Thoracic aorta (tissue), 2 donors: ENCODE data around the gene GABBR2. TPM values are rescaled to one million over a fixed set of nuclear protein-coding genes. Genes with fewer than 3 reads are reported as not detected.

ENCODE experiments used
- ATAC-seq: fragments of 150-250 bp; one replicate; pipeline ENCODE4 v1.8.0; 2017; ENCODE audit warnings: low read depth; ENCODE audit not compliant: insufficient number of reproducible peaks, low FRiP score
- DNase-seq: peaks from one replicate; pipeline ENCODE4 v3.0.0-alpha.2; 2020; ENCODE audit warnings: low spot score
- H3K27ac ChIP-seq, 2 donors: fragments of 200-600 bp; sonication (generic); 1 replicate in 1 of 2; 2 replicates in 1 of 2; pipeline ENCODE4 v1.5.1; 2016; ENCODE audit warnings: mild to moderate bottlenecking in 2 of 2, moderate library complexity in 2 of 2
- H3K27me3 ChIP-seq: fragments of 200-600 bp; sonication (generic); replicated peaks from 2 replicates; pipeline ENCODE4 v1.6.0; 2016; ENCODE audit warnings: mild to moderate bottlenecking; ENCODE audit not compliant: insufficient read depth
- H3K36me3 ChIP-seq: fragments of 200-600 bp; sonication (generic); one replicate; pipeline ENCODE4 v1.5.1; 2016
- H3K4me1 ChIP-seq, 2 donors: fragments of 200-600 bp; sonication (generic); 1 replicate in 1 of 2; 2 replicates in 1 of 2; pipeline versions ENCODE4 v1.5.1 to v1.6.0; 2016; ENCODE audit warnings: low read depth in 2 of 2, mild to moderate bottlenecking in 1 of 2; ENCODE audit not compliant: control insufficient read depth in 1 of 2
- H3K4me3 ChIP-seq: fragments of 200-600 bp; sonication (generic); 2 replicates; pipeline ENCODE4 v1.5.1; 2016; ENCODE audit warnings: mild to moderate bottlenecking
- H3K9me3 ChIP-seq: fragments of 200-600 bp; sonication (generic); 2 replicates; pipeline ENCODE4 v1.5.1; 2016
- total RNA-seq, 2 donors: library from RNA; depleted of rRNA; stranded (reverse); fragments of >200 nt; gene quantifications; one replicate each; pipeline versions ENCODE4 v1.1.0 to v1.2.3, GENCODE V29; 2016
- TF ChIP-seq, protein P1 (sequence below): fragments of 200-600 bp; sonication (generic); IDR thresholded peaks from one replicate; pipeline ENCODE4 v1.5.1; 2019; ENCODE audit warnings: antibody characterized with exemption

GABBR2 gene
- total RNA-seq, 2 donors from 2014 or later = not detected

DNA sequence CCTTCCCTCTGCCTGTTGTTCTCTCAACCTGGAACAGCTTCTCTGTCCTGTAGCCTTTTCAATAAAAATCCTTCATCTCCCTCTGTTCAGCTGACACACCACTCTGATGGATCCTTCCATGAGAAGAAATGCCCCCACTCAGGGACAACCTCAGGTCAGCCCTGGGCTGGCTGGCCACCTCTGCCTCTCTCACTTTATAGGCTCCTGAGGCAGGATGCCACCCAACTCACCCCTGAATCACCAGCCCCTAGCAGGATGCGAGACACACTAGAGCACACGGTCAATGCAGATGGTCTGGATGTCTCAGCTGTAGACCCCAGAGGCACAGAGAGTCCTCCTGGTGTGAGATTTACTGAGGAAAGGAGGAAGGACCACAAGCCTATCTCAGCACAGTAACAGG, 93.8 kb downstream of the GABBR2 start:
- H3K27ac ChIP-seq = no peak overlapping the region
- no peaks in the 10 kb centered on the region for H3K9me3 ChIP-seq
- H3K4me3 ChIP-seq = no peak overlapping the region
- DNase-seq (no peak), ATAC-seq (no peak)
- H3K36me3 ChIP-seq = no peaks in the 10 kb centered on the region
- TF ChIP-seq, protein P1, sequence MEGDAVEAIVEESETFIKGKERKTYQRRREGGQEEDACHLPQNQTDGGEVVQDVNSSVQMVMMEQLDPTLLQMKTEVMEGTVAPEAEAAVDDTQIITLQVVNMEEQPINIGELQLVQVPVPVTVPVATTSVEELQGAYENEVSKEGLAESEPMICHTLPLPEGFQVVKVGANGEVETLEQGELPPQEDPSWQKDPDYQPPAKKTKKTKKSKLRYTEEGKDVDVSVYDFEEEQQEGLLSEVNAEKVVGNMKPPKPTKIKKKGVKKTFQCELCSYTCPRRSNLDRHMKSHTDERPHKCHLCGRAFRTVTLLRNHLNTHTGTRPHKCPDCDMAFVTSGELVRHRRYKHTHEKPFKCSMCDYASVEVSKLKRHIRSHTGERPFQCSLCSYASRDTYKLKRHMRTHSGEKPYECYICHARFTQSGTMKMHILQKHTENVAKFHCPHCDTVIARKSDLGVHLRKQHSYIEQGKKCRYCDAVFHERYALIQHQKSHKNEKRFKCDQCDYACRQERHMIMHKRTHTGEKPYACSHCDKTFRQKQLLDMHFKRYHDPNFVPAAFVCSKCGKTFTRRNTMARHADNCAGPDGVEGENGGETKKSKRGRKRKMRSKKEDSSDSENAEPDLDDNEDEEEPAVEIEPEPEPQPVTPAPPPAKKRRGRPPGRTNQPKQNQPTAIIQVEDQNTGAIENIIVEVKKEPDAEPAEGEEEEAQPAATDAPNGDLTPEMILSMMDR = no peak
- H3K27me3 ChIP-seq = no peaks in the 10 kb centered on the region
- no peaks in the 10 kb centered on the region for H3K4me1 ChIP-seq

DNA sequence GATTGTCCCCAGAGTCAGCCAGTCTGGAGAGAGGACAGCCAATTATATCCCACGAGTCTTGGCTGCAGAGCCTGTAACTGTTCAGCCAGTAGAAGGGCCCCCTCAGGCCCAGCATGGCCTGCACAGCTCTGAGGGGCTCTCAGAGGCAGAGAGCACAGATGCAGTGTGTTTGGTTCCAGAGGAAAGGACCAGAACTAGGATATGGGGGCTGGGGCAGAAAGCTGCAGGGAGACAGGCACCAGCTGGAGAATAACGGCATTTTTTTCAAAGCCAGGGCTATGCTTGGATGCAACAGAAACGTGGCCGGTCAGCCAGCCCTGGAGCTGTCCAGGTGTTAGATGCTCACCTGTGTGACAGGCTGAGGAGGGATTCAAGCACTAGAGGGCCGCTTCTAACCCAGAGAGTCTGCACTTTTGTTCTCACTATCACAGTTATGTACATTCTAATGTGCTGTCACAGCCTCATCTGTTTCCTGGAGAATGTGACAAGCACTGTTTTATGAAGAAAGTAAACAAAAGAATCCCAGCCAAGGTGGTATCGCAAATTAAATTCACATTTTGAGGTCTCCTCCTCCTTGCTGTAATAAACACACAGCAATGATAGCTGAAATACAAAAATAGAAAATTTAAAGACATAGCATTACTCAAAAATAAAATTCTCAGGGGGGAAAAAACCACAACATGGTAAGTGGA, 96.5 kb downstream of the GABBR2 start:
- no peak for DNase-seq
- Histone ChIP-seq H3K27me3 (no peaks in the 10 kb centered on the region), H3K9me3 (no peaks in the 10 kb centered on the region), H3K4me3 (no peak overlapping the region), H3K4me1 (no peaks in the 10 kb centered on the region), H3K36me3 (no peaks in the 10 kb centered on the region), H3K27ac (no peak overlapping the region)
- ATAC-seq = no peak
- TF ChIP-seq, protein P1 = no peak

DNA sequence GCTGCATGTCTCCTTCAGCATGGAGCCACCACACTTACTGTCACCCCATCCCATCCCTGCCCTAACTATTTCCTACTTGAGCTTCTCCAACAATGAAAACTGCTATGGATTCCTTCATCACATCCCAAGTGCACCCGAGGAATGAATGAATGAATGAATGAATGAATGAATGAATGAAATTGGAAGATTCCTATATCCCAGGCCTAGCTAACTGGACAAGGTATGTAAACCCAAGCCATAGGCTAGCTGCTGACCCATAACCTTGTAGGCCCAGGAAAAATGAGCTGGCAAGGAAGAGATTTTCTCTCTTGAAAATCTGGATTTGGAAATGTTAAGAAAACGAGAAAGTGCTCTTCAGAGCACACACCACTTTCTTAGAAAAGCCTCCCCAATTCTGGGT, 97.4 kb downstream of the GABBR2 start:
- DNase-seq (no peak), ATAC-seq (no peak)
- TF ChIP-seq, protein P1 = no peak
- no peaks in the 10 kb centered on the region for H3K36me3 ChIP-seq
- no peak overlapping the region for H3K4me3 ChIP-seq
- no peaks in the 10 kb centered on the region for H3K4me1 ChIP-seq
- no peaks in the 10 kb centered on the region for H3K27me3 ChIP-seq
- no peaks in the 10 kb centered on the region for H3K9me3 ChIP-seq
- H3K27ac ChIP-seq = no peak overlapping the region

DNA sequence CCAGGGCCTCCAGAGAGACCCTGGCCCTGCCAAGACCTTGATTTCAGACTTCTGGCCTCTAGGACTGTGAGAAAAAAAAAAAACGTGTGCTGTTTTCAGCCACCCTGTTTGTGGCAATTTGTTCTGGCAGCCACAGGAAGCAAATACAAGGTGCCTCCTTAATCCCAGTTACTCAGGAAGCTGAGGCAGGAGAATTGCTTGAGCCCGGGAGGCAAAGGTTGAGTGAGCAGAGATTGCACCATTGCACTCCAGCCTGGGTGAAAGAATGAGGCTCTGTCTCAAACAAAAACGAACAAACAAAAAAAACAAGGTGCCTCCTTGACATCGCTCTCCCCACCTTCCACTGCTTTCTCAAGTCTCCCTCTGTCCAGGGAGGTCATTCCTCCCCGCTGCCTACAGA, 98.0 kb downstream of the GABBR2 start:
- H3K4me1 ChIP-seq = no peaks in the 10 kb centered on the region
- no peak overlapping the region for H3K4me3 ChIP-seq
- ATAC-seq (no peak), DNase-seq (no peak)
- no peaks in the 10 kb centered on the region for H3K27me3 ChIP-seq
- H3K36me3 ChIP-seq = no peaks in the 10 kb centered on the region
- H3K9me3 ChIP-seq = no peaks in the 10 kb centered on the region
- TF ChIP-seq, protein P1 = no peak
- H3K27ac ChIP-seq = no peak overlapping the region

DNA sequence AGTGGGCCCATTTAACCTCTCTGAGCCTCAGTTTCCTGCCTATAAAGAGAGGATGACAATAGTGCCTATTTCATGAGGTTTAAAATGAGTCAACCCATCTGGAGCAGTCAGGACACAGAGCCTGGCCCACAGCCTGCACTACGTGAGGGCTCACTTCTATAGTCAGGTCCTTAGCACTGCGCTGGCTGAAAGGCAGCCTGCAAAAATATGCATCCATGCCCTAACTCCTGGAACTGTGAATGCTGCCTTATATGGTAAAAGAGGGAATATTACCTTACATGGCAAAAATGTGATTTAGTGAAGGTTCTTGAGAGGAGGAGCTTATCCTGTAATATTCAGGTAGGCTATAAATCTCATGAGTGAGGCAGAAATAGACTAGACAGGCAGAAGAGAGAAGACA, 98.5 kb downstream of the GABBR2 start:
- Histone ChIP-seq H3K27me3 (no peaks in the 10 kb centered on the region), H3K36me3 (no peaks in the 10 kb centered on the region), H3K9me3 (no peaks in the 10 kb centered on the region), H3K4me3 (no peak overlapping the region), H3K27ac (no peak overlapping the region), H3K4me1 (no peaks in the 10 kb centered on the region)
- TF ChIP-seq, protein P1 = no peak
- DNase-seq (no peak), ATAC-seq (no peak)
